GM19467 (cell line): Measurements from ENCODE around the gene GRK6.
A peak's percentile ranks its signal among the peaks of the same experiment; 100 is the strongest.

Experiments
- ATAC-seq: cut with Tn5 transposase; IDR thresholded peaks from one replicate; pipeline ENCODE4 v1.9.1; 2021; ENCODE audit warnings: mild to moderate bottlenecking, moderate library complexity; ENCODE audit not compliant: unreplicated experiment

The GRK6 gene

GRCh38 chr5:177425801-177426565 is 493 bp upstream of the GRK6 start:
- peak; percentile 71 for ATAC-seq

GRCh38 chr5:177427211-177427822 is 841 bp downstream of the GRK6 start:
- ATAC-seq: no peak

GRCh38 chr5:177427919-177428573 is 1.6 kb downstream of the GRK6 start:
- ATAC-seq: no peak

- ATAC-seq: no peak
These were observed 2.2 kb downstream of the GRK6 start for GRCh38 chr5:177428574-177429217.

- ATAC-seq: no peak
These were observed 3.0 kb downstream of the GRK6 start for GRCh38 chr5:177429248-177430040.

- no peak for ATAC-seq
These were observed 3.9 kb downstream of the GRK6 start for GRCh38 chr5:177430140-177430951.

- ATAC-seq: no peak
These were observed 4.5 kb downstream of the GRK6 start for GRCh38 chr5:177430972-177431316.

- peak; percentile 40 for ATAC-seq
These were observed 5.1 kb downstream of the GRK6 start for GRCh38 chr5:177431317-177432142.

GRCh38 chr5:177432143-177432838 is 5.8 kb downstream of the GRK6 start:
- ATAC-seq: no peak

- no peak for ATAC-seq
These were observed 6.6 kb downstream of the GRK6 start for GRCh38 chr5:177432839-177433657.

GRCh38 chr5:177433658-177434217 is 7.3 kb downstream of the GRK6 start:
- no peak for ATAC-seq

GRCh38 chr5:177434437-177434836 is 8.0 kb downstream of the GRK6 start:
- no peak for ATAC-seq

- no peak for ATAC-seq
These were observed 8.7 kb downstream of the GRK6 start for GRCh38 chr5:177434942-177435738.

- ATAC-seq: no peak
These were observed 9.5 kb downstream of the GRK6 start for GRCh38 chr5:177435847-177436536.

GRCh38 chr5:177437623-177438022 is 11.1 kb downstream of the GRK6 start:
- ATAC-seq: no peak

GRCh38 chr5:177438468-177438867 is 12.0 kb downstream of the GRK6 start:
- no peak for ATAC-seq
